ENCODE data around the gene SIX5.

SIX5 gene

GRCh38 chr19:45794627-45795026 lies 25.6 kb upstream of the SIX5 start:
- in situ Hi-C loops (cut with MboI; ENCODE audit: low pct_unique_long_range_greater_than_20kb, low sequenced_read_pairs) = no loop called here
- DNase-seq = no peak

- in situ Hi-C loops (cut with MboI; ENCODE audit: low pct_unique_long_range_greater_than_20kb, low sequenced_read_pairs) = no loop called here
- DNase-seq = no peak
Observed at GRCh38 chr19:45793876-45794275, 24.8 kb upstream of the SIX5 start.

- no peak for DNase-seq
- in situ Hi-C loops (cut with MboI; ENCODE audit: low pct_unique_long_range_greater_than_20kb, low sequenced_read_pairs) = no loop called here
Observed at GRCh38 chr19:45793178-45793564, 24.1 kb upstream of the SIX5 start.

GRCh38 chr19:45792470-45793177 lies 23.6 kb upstream of the SIX5 start, which contains the start of gene DMWD:
TSS of gene DMWD (minus strand) at chr19:45792845. CDS start at chr19:45792756, 89 bp downstream.
- DNase-seq = peak; percentile 99
- in situ Hi-C loops (cut with MboI; ENCODE audit: low pct_unique_long_range_greater_than_20kb, low sequenced_read_pairs) = no loop called here

DNA sequence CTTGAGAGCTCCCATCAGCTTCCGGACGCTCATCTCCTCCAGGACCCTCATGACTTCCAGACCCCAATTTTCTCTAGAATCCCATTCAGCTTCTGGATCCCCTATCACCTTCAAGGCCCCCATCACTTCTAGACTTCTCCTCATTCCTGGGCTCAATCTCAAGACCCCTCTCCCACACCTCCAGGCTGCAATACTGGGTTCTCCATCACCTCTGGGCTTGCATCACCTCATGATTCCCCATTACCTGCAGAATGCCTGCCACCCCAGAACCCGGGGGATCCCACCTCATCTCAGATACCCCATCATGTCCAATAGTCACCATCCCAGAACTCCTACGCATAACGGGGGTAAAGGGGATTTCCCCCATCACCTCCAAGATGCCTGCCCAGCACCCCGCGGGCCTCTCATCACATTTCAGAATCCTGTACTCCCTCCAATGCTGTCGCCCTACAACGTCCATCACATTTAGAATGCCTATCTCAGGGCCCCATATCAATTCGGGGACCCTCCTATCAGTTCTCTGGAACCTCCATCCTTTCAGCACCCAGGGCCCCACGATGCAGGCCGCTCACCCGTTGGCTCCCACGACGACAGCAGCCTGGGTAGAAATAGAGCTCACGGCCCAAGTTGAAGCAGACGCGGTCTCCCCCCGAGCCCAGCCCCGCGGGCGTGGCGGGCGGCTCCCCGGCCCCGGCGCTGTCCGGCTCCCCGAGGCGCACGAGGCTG lies 22.9 kb upstream of the SIX5 start:
- in situ Hi-C loops (cut with MboI; ENCODE audit: low pct_unique_long_range_greater_than_20kb, low sequenced_read_pairs) = no loop called here
- DNase-seq = no peak

DNA sequence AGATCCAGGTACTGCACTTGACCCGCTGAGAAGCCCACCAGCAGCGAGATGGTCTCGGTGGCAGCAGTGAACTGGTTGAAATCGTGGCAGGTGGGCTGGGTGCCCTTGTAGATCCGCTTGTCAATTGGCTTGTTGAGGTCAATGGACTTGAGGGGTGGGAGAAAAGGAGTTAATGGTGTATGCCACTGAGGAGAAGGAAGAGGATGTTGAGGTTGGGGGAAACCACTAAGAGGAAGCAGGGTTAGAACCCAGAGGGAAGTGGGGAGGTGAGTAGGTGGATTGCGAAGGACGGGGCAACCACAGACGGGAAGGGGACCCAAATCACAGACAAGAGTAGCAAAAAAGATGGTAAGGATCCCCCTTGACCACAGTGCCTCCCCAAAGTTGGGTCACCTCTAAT lies 21.9 kb upstream of the SIX5 start:
- peak; percentile 93 for DNase-seq
- in situ Hi-C loops (cut with MboI; ENCODE audit: low pct_unique_long_range_greater_than_20kb, low sequenced_read_pairs) = no loop called here

DNA sequence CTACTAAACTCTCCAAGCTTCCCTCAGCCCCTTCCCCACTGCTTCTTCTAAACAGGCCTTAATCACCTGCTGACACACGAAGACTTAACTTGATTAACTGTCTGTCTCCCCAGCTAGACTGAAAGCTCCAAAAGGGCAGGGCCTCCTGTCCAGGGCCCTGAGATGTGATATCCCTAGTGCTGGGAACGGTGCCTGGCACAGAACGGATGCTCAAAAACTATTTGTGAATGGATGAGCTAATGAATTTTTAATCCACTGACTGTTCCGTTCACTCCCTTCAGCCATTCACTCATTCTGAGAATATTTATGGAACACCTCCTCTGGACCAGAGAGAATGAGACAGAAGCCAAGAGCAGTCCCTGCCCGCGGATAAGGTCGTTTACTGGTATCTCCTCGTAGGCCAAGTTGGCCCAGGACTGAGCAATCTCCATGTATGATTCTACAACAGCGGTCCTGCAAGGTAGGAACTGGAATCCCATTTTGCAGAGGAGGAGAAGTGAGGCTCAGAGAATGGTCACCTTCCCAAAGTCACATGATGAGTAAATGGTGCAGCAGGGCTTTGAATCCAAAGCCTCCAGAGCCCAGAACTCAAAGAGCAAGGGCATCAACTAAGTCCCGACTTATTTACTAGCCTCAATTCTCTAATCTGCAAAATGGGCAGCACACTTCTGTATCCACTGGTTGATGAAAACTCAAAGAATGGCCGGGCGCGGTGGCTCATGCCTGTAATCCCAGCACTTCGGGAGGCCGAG lies 20.2 kb upstream of the SIX5 start:
- in situ Hi-C loops (cut with MboI; ENCODE audit: low pct_unique_long_range_greater_than_20kb, low sequenced_read_pairs) = no loop called here
- no peak for DNase-seq

GRCh38 chr19:45786533-45786894 lies 17.5 kb upstream of the SIX5 start:
- in situ Hi-C loops (cut with MboI; ENCODE audit: low pct_unique_long_range_greater_than_20kb, low sequenced_read_pairs) = no loop called here
- DNase-seq = no peak

GRCh38 chr19:45785781-45786532 lies 16.9 kb upstream of the SIX5 start:
- in situ Hi-C loops (cut with MboI; ENCODE audit: low pct_unique_long_range_greater_than_20kb, low sequenced_read_pairs) = no loop called here
- DNase-seq = no peak

GRCh38 chr19:45785097-45785496 lies 16.0 kb upstream of the SIX5 start:
- in situ Hi-C loops (cut with MboI; ENCODE audit: low pct_unique_long_range_greater_than_20kb, low sequenced_read_pairs) = no loop called here
- no peak for DNase-seq

GRCh38 chr19:45784096-45784495 lies 15.0 kb upstream of the SIX5 start:
- in situ Hi-C loops (cut with MboI; ENCODE audit: low pct_unique_long_range_greater_than_20kb, low sequenced_read_pairs) = no loop called here

DNA sequence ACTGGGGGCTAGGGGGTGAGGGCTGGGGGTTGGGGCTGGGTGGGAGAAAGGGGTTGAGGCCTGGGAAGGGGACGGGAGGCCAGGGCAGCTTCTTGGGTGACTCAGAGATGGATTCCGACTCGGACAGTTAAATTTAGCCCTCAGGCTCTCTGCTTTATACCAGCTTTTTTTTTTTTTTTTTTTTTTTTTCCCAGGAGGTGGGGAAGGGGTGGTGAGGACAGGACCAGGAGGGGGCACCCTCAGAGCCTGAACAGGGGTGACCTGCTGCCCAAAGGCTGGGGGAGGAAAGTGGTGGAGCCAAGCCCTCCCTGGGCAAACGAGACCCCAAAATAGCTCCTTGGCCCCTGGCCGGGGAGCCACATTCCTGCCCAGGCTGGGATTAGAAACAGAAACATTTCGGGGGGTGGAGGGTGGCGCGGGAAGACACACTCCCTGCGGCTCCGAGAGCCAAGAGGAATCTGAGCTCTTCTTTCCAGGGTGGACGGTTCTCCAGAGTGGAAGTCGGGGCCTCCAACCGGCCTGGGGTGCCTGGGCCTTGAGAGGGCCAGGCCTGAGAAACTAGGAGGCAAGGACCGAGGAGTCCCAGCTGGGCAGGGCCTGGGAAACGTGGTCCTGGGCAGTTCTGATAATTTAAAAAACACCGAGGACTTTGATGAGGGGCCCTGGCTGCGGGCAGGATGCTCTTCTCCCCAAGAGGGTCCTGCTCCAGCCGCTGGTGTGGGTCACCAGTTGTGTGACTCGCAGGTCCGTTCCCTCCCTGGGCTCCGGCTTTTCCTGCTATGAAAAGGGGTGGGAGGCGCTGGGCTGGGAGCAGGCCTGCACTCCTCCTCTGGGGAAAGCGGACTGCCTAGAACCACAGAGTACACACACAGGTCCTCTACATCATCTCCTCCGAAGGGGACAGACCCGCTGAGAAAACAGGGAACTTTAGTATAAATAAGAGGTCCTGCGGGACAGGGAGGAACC lies 14.1 kb upstream of the SIX5 start:
- no peak for DNase-seq
- in situ Hi-C loops (cut with MboI; ENCODE audit: low pct_unique_long_range_greater_than_20kb, low sequenced_read_pairs) = no loop called here

More at GRCh38 chr19:45784096-45784495, 15.0 kb upstream of the SIX5 start:
- DNase-seq = no peak

- in situ Hi-C loops (cut with MboI; ENCODE audit: low pct_unique_long_range_greater_than_20kb, low sequenced_read_pairs) = no loop called here
- no peak for DNase-seq
Observed at GRCh38 chr19:45782162-45782691, 13.2 kb upstream of the SIX5 start, which contains the start of gene DMPK. TSS of gene DMPK (minus strand) at chr19:45782490. CDS start at chr19:45782352, 138 bp downstream.

DNA sequence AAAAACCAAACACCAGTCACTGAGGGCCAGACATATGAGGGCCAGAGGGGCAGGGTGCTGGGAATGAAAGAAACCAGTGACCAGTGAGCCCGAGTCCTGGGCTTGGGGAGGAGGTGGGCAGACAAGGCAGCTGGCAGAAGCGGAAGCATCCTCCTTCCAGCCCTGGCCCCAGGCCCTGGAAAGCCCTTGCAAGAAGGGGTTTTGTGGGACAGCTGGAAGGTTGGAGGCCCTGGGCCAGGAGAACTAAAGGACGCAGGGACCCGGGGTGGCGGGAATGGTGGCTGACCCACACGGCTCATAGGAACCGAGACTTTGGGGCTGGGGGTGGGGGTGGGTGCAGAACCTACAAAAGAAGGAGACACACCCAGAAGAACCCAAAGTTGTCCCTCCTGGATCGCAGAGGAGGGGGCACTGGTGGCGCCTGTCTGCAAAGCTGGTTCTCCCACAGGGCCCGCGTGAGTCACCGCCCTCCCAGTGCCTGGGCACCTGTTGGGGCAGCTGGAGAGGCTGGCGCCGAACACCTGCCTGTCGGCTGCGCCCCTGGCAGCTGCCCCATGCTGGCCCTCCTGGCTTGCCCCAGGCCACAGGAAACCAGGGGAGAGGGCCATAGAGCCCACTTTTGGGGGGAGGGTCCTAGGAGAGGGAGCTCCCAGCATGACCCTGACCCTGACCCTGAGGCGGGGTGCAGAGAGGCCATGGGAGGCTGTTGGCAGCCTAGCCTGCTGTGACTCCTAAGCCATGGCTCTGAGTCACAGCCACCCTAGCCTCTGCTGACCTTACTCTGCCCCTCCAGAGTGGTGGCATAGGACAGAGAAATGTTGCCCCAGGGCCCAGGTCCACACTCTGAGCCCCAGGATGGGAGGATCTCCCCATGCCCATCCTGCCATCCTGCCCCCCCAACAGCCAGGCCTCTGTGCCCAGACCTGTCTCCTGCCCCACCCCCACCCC lies 12.4 kb upstream of the SIX5 start:
- in situ Hi-C loops (cut with MboI; ENCODE audit: low pct_unique_long_range_greater_than_20kb, low sequenced_read_pairs) = no loop called here
- no peak for DNase-seq

DNA sequence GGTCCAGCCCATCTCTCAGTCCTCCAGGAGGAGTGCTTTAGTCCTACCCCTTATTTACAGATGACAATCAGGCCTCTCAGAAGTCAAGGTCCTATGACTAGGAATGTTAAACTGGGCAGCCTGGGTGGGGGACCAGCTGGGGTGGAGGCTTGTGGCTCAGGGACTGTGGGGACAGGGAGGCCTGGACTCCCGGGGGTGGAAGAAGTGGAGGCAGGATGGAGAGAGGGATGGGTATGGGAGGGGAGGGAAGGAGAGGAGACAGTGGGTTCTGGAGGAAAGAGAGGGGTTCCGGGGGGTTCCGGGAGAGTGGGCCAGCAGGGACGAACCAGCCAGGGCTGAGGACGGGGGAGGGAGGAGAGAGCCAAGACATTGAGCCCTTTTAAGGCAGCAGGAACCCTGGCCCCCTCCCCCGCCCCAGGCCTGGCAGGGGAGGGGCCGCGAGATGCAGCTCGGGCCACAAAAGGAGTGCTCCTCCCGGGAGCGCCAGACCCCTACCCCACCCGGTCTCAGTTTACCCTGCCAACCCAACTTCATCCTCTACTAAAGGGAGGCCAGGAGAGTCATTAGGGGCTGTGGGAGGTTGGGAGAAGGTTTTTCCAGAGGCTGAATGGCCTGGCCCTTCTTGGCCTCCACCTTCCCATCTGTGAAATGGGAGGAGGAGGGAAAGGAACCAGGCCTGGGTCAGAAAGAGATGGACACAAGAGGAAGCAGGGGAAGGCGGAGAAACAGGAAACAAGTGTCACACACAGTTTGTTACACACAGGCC lies 11.6 kb upstream of the SIX5 start:
- no peak for DNase-seq
- in situ Hi-C loops (cut with MboI; ENCODE audit: low pct_unique_long_range_greater_than_20kb, low sequenced_read_pairs) = no loop called here

DNA sequence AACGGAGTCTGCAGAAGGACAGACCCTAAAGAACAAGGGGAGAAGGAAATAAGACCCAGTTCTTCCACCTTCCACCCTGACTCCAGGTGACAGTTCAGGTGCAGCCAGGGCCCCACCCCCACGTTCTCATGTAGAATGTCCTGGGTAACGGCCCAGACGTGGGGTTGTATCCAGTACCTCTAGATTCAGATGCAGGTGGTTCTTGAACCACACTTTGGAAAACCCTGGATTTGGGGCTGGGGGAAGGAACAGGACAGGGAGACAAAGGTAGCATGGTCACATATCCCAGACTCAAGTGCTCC lies 11.0 kb upstream of the SIX5 start:
- no peak for DNase-seq

More for the DNA sequence above, 11.0 kb upstream of the SIX5 start:
- in situ Hi-C loops (cut with MboI; ENCODE audit: low pct_unique_long_range_greater_than_20kb, low sequenced_read_pairs) = no loop called here
